HG03039 (cell line): ENCODE data around the gene CORO1C.

Experiments
- ATAC-seq: cut with Tn5 transposase; IDR thresholded peaks from one replicate; pipeline ENCODE4 v1.9.1; 2021; ENCODE audit warnings: mild to moderate bottlenecking, moderate library complexity; ENCODE audit not compliant: unreplicated experiment

CORO1C gene

GRCh38 chr12:108605690-108606406 is 125.5 kb downstream of the CORO1C start:
- ATAC-seq = no peak

GRCh38 chr12:108605000-108605689 is 126.2 kb downstream of the CORO1C start:
- ATAC-seq = no peak

- no peak for ATAC-seq
These were observed 126.9 kb downstream of the CORO1C start for GRCh38 chr12:108604208-108604941.

GRCh38 chr12:108603743-108604142 is 127.6 kb downstream of the CORO1C start:
- no peak for ATAC-seq

GRCh38 chr12:108602976-108603704 is 128.2 kb downstream of the CORO1C start:
- no peak for ATAC-seq

- ATAC-seq = no peak
These were observed 129.1 kb downstream of the CORO1C start for GRCh38 chr12:108602209-108602705.

- ATAC-seq = no peak
These were observed 130.7 kb downstream of the CORO1C start for GRCh38 chr12:108600702-108601007.

GRCh38 chr12:108599948-108600701 is 131.2 kb downstream of the CORO1C start:
- ATAC-seq = no peak

- no peak for ATAC-seq
These were observed 131.8 kb downstream of the CORO1C start for GRCh38 chr12:108599541-108599940.

- no peak for ATAC-seq
These were observed 132.6 kb downstream of the CORO1C start for GRCh38 chr12:108598553-108599250.

- ATAC-seq = no peak
These were observed 133.5 kb downstream of the CORO1C start, which contains the start of gene TMEM119 for GRCh38 chr12:108597559-108598471. TSS of gene TMEM119 (minus strand) at chr12:108598084. CDS start at chr12:108592383, 5,701 bp downstream.

- ATAC-seq = no peak
These were observed 134.3 kb downstream of the CORO1C start for GRCh38 chr12:108596854-108597558.

GRCh38 chr12:108595711-108596647 is 135.3 kb downstream of the CORO1C start:
- no peak for ATAC-seq
